ENCODE results near the gene RTL3.
"Not testable (repeated sequence)": the region's sequence is repeated elsewhere in the genome, so short reads cannot be mapped to it uniquely, and the experiment has no call there.

RTL3 gene

GRCh38 chrX:78658845-78659744 lies at the start of gene RTL3:
TSS of gene RTL3 (minus strand) at chrX:78659328. CDS start at chrX:78658420, 908 bp downstream.
- no peak for DNase-seq

DNA sequence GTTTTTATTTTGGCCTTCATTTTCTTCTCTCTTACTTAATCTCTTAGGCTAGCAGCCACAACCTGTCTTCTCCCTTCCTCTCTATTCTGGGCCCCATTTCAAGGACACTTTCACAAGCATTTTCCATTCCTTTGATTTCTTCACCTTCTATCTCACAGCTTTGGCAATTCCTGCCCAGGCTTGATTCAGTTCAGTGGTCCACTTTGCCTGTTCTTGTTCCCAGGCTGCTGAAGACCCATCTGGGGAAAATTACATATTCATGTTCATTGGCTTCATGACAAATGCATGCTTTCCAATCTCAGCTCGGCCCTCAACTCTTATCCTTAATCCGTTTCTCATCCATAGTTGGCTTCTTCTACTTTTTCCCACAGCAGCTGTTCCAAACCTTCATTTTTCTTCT lies 49.7 kb upstream of the RTL3 start:
- no peak for DNase-seq

GRCh38 chrX:78708262-78708661 lies 49.1 kb upstream of the RTL3 start:
- no peak for DNase-seq

GRCh38 chrX:78706071-78706470 lies 46.9 kb upstream of the RTL3 start:
- DNase-seq = no peak

GRCh38 chrX:78693536-78693935 lies 34.4 kb upstream of the RTL3 start:
- DNase-seq = no peak

DNA sequence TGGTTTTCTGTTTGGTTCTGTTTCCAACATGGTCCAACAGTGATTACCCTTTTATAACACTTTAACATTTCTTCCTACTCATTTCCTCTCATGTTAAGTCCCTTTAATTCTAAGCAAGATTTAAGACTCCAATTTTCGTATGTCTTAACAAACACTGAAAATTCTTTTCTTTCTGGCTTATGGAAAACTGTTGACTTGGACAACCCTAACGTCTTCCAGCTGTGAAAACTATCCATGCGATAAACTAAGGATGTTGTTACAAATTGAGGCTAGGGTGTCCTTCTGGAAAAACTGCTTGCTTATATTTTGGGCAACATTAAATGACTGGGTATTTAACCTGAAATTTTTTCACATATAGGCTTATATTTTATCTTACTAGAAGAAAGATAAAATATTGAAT lies 33.9 kb upstream of the RTL3 start:
- DNase-seq = no peak

DNA sequence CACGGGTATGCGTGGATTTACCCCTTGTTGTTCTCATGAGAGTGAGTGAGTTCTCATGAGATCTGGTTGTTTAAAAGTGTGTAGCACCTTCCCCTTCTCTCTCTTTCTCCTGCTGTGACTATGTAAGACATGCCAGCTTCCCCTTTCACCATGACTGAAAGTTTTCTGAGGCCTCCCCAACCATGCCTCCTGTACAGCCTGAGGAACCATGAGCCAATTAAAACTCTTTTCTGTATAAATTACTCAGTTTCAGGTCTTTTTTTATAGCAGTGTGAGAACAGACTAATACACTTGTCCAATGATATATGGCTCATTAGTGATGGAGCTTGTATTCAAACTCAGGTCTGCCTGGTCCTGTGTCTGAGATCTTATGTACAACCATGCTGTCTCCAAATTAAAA lies 28.5 kb upstream of the RTL3 start:
- DNase-seq = no peak

- DNase-seq = no peak
These were observed 14.1 kb upstream of the RTL3 start for GRCh38 chrX:78673246-78673645.

DNA sequence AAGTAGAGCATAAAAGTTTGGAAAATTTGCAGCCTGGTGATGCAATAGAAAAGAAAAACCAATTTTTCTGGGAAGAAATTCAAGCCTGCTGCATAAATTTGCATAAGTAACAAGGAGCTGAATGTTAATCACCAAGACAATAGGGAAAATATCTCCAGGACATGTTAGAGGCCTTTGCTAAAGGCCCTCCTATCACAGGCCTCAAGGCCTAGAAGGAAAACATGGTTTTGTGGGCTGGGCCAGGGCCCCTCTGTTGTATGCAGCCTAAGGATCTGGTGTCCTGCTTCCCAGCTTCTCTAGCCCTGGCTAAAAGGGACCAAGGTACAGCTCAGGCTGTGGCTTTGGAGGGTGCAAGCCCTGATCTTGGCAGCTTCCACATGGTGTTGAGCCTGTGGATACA lies 6.2 kb upstream of the RTL3 start:
- DNase-seq = no peak

DNA sequence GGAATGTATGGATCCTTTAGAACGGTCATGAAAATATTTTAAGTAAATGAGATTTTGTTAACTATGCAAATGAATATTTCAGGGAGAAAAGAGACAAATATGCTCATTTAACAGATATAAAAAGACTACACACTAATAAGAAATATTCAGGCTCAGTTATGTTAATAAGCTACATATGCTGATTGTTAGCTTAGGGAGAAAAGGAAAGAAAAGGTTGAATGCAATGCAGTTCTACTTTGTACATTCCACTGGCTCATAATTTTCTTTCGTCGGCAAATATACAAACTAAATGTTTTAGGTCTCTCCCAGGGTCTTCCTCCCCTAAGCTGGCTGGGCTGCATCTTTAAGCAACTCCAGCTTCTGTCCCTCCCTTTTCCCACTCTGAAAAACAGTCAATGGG lies 2.7 kb upstream of the RTL3 start:
- no peak for DNase-seq

- no peak for DNase-seq
These were observed 827 bp upstream of the RTL3 start for GRCh38 chrX:78659955-78660354.

- no peak for DNase-seq
These were observed 714 bp downstream of the RTL3 start for GRCh38 chrX:78658414-78658813.

DNA sequence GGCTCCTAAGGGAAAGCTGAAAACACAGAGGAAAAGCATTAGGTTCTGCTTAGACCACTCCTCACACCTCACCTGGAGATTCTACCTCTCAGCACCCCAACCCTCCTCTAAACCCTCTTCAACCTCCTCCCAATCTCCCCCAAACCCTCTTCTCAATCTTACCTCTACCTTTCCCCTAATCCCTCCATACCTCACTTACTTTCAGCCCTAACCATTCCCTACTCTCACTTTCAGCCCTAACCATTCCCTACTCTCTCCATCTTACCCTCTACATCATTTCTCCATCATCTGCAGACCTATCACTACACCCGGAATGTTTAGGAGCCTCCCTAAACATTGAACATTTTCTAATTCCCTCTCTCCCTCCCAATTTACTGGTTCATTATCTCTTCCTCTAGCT lies 3.5 kb downstream of the RTL3 start:
- DNase-seq = no peak

GRCh38 chrX:78653118-78653822 lies 5.9 kb downstream of the RTL3 start:
- DNase-seq = no peak

- no peak for DNase-seq
These were observed 8.2 kb downstream of the RTL3 start for GRCh38 chrX:78650906-78651437.

DNA sequence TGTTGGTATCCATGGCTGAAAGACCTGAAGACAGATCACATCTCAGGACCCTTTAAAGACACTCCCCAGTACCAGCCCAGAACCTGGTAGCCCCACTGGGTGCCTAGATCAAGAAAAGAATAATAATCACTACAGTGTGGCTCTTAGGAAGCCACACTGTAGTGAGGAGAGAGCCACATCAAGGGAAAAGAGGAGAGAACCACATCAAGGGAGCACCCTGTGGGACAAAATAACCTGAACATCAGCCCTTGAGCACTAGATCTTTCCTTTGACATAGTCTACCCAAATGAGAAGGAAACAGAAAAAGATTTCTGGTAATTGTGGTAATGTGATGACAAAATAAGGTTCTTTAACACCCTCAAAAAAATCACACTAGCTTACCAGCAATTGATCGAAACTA lies 15.3 kb downstream of the RTL3 start:
- no peak for DNase-seq

- DNase-seq = no peak
These were observed 16.0 kb downstream of the RTL3 start for GRCh38 chrX:78643096-78643495.

DNA sequence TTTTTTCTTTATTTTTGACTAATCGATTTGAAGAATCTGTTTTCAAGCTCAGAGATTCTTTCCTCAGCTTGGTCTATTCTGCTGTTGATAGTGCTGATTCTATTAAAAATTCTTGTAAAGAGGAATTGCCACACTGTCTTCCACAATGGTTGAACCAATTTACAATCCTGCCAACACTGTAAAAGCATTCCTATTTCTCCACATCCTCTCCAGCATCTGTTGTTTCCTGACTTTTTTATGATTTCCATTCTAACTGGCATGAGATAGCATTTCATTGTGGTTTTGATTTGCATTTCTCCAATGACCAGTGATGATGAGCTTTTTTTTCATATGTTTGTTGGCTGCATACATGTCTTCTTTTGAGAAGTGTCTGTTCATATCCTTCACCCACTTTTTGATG lies 23.0 kb downstream of the RTL3 start:
- DNase-seq = not testable (repeated sequence)

GRCh38 chrX:78624962-78625909 lies 33.9 kb downstream of the RTL3 start:
- DNase-seq = no peak

- DNase-seq = no peak
These were observed 34.7 kb downstream of the RTL3 start for GRCh38 chrX:78624426-78624825.

- no peak for DNase-seq
These were observed 36.3 kb downstream of the RTL3 start for GRCh38 chrX:78622831-78623230.

GRCh38 chrX:78619834-78620233 lies 39.3 kb downstream of the RTL3 start:
- DNase-seq = no peak

DNA sequence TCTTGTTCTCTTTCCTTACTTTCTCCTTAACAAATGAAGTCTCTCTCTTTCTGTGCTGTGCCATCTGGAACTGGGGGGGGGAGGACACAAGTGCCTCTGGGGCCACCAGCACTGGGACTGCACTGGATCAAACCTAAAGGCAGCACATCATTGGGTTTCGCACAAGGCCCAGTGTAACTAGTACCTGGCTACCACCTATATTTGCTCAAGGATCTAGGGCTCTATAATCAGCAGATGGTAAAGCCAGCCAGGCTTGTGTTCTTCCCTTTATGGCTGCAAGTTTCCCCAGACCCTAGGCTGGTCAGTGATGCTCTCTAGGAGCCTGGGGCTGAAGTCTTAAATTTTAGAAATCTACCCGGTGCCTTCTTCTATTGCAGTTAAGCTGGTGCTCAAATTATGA lies 40.1 kb downstream of the RTL3 start:
- DNase-seq = no peak

All from NCI-H2081 treated with DMSO at 0.1 percent for 48 hours (cell line).